Measurements from ENCODE around the gene DLX6. TPM values are rescaled to one million over a fixed set of nuclear protein-coding genes. Genes with fewer than 3 reads are reported as not detected.
A peak's percentile ranks its signal among the peaks of the same experiment; 100 is the strongest.

The DLX6 gene
- total RNA-seq, 1 donor from 2014 or later: 25.5 TPM

GRCh38 chr7:97004247-97005182 is 838 bp upstream of the DLX6 start:
- H3K4me1 Mint-ChIP-seq (ENCODE audit: unreplicated experiment): peaks cover 22% of the 10 kb centered on the region
- no peaks in the 10 kb centered on the region for H3K9me3 Mint-ChIP-seq
- peak overlapping the region; percentile 95 for H3K4me3 Mint-ChIP-seq
- peaks cover 91% of the 10 kb centered on the region for H3K27me3 Mint-ChIP-seq
- peak overlapping the region; percentile 81 for H3K27ac Mint-ChIP-seq
- DNase-seq (ENCODE audit: extremely low spot score, unreplicated experiment): no peak
- peaks cover 15% of the 10 kb centered on the region for H3K36me3 Mint-ChIP-seq
- TF ChIP-seq, protein P1, sequence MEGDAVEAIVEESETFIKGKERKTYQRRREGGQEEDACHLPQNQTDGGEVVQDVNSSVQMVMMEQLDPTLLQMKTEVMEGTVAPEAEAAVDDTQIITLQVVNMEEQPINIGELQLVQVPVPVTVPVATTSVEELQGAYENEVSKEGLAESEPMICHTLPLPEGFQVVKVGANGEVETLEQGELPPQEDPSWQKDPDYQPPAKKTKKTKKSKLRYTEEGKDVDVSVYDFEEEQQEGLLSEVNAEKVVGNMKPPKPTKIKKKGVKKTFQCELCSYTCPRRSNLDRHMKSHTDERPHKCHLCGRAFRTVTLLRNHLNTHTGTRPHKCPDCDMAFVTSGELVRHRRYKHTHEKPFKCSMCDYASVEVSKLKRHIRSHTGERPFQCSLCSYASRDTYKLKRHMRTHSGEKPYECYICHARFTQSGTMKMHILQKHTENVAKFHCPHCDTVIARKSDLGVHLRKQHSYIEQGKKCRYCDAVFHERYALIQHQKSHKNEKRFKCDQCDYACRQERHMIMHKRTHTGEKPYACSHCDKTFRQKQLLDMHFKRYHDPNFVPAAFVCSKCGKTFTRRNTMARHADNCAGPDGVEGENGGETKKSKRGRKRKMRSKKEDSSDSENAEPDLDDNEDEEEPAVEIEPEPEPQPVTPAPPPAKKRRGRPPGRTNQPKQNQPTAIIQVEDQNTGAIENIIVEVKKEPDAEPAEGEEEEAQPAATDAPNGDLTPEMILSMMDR (conservative IDR thresholded peaks at IDR 0.05): no peak

DNA sequence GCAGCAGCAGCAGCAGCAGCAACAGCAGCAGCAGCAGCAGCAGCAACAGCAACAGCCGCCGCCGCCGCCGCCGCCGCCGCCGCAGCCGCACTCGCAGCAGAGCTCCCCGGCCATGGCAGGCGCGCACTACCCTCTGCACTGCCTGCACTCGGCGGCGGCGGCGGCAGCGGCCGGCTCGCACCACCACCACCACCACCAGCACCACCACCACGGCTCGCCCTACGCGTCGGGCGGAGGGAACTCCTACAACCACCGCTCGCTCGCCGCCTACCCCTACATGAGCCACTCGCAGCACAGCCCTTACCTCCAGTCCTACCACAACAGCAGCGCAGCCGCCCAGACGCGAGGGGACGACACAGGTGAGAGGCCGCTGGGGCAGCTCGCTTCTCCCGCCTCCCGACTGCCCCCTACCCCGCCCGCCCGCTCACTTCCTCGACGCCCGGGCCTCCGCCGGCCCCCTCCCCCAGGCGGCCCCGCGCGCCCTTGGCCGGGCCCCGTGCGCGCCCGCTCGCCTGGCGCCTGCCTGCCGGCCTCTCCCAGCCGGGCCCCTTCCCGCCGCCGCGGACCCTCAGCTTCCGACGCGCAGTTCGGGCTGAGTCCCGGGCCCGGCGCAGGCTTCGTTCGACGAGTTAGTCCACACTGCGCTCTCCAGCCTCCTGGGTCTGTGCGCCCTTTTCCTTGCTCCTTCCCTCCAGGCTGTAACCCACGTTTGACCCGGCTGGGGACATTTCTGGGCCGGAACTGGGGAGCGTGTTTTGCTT is 882 bp downstream of the DLX6 start:
- Mint-ChIP-seq H3K9me3 (no peaks in the 10 kb centered on the region), H3K4me1 (ENCODE audit: unreplicated experiment) (peaks cover 9% of the 10 kb centered on the region), H3K27me3 (peaks cover 90% of the 10 kb centered on the region), H3K27ac (peak overlapping the region; percentile 90), H3K36me3 (peaks cover 19% of the 10 kb centered on the region), H3K4me3 (peak overlapping the region; percentile 95)
- no peak for DNase-seq (ENCODE audit: extremely low spot score, unreplicated experiment)
- TF ChIP-seq, protein P1 (conservative IDR thresholded peaks at IDR 0.05): no peak

- Mint-ChIP-seq H3K27me3 (peaks cover 90% of the 10 kb centered on the region), H3K27ac (peak overlapping the region; percentile 90), H3K9me3 (no peaks in the 10 kb centered on the region), H3K4me1 (ENCODE audit: unreplicated experiment) (peaks cover 7% of the 10 kb centered on the region), H3K36me3 (peaks cover 19% of the 10 kb centered on the region), H3K4me3 (peak overlapping the region; percentile 91)
- TF ChIP-seq, protein P1 (conservative IDR thresholded peaks at IDR 0.05): no peak
- no peak for DNase-seq (ENCODE audit: extremely low spot score, unreplicated experiment)
Observed at GRCh38 chr7:97006816-97007582, 1.6 kb downstream of the DLX6 start.

- peaks cover 9% of the 10 kb centered on the region for H3K4me1 Mint-ChIP-seq (ENCODE audit: unreplicated experiment)
Observed at GRCh38 chr7:97007583-97007861, 2.2 kb downstream of the DLX6 start.

More at GRCh38 chr7:97007583-97007861, 2.2 kb downstream of the DLX6 start:
- Mint-ChIP-seq H3K4me3 (peak overlapping the region; percentile 91), H3K27me3 (peaks cover 90% of the 10 kb centered on the region), H3K9me3 (no peaks in the 10 kb centered on the region), H3K36me3 (peaks cover 19% of the 10 kb centered on the region), H3K27ac (no peak overlapping the region)
- TF ChIP-seq, protein P1 (conservative IDR thresholded peaks at IDR 0.05): no peak
- no peak for DNase-seq (ENCODE audit: extremely low spot score, unreplicated experiment)
